ENCODE measurements around the gene GLYR1. TPM values are rescaled to one million over a fixed set of nuclear protein-coding genes. Genes with fewer than 3 reads are reported as not detected.

The GLYR1 gene
- total and polyA plus RNA-seq, 10 of the 15 experiments (the other 5 are each of a cell fraction or from before 2014, with no cell fraction given) = 7.3 to 90.2 (median 57.2) TPM

DNA sequence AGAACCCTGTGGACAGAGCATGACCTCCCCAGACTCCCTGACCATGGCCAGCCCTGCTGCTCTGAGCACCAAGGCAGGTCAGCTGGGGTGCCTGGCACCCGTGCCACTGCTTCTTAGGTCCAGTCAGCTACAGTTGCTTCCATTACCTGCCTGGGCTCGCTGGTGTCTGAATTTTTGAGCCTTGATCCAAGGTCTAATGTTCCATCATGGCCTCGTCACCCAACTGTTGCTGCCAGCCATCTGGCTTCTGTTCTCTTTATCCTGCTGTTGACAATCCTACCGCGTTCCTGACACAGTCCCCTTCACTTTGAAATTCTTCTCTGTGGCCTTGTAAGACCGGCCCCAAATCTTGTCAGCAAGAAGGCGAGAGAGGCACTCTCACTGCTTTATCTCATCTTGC lies 16.7 kb downstream of the GLYR1 start:
- Histone ChIP-seq H3K4me3 (no peak overlapping the region), H3K79me2 (ENCODE audit: control insufficient read depth, insufficient read depth, low read length) (no peaks in the 10 kb centered on the region), H3K9me3 (replicated peaks; ENCODE audit: control insufficient read depth, insufficient read depth, low read length) (no peaks in the 10 kb centered on the region), H3K36me3 (ENCODE audit: control insufficient read depth in 2 of 2, insufficient read depth in 2 of 2, low read length in 1 of 2) (peaks cover 30 to 39% of the 10 kb centered on the region in 2 experiments), H3K9ac (ENCODE audit: control insufficient read depth, insufficient read depth, low read length) (no peak overlapping the region), H2AFZ (ENCODE audit: control insufficient read depth, low read depth, low read length) (no peak overlapping the region), H3K4me2 (ENCODE audit: control insufficient read depth, insufficient read depth) (no peak overlapping the region), H3K27ac (ENCODE audit: control insufficient read depth, insufficient read depth) (no peak overlapping the region), H4K20me1 (ENCODE audit: control insufficient read depth, insufficient read depth) (no peaks in the 10 kb centered on the region), H3K4me1 (ENCODE audit: control insufficient read depth, insufficient read depth, low read length) (peaks cover 10% of the 10 kb centered on the region), H3K27me3 (replicated peaks in 1 of 2; ENCODE audit: control insufficient read depth in 2 of 2, insufficient read depth in 2 of 2, low read length in 1 of 2) (no peaks in the 10 kb centered on the region)
- ATAC-seq = no peak
- RAD21 ChIA-PET (ENCODE audit: unreplicated experiment) = no interaction called here
- POLR2A ChIA-PET = interaction anchor here (1.4 kb wide), 1 partner anchor 11 kb away, joined by 3 read pairs; no protein-coding TSS in a partner anchor
- FAIRE-seq = no peak
- no peak for DNase-seq (ENCODE audit: low read depth, low spot score)
- CTCF ChIA-PET = no interaction called here
- SMC1A ChIA-PET (ENCODE audit: uncharacterized antibody, unreplicated experiment) = interaction anchor here (1.8 kb wide), 1 partner anchor 28 kb away, joined by 5 read pairs; the partner anchor contains the start of gene ROGDI
- 88% methylated on average over 7 of the region's 7 CpGs for WGBS (ENCODE audit: insufficient coverage, insufficient replicate concordance, low lambda C conversion rate, missing lambda C conversion rate)
- TSS peak; percentile 14 for BruUV-seq (replicated peaks)
- intact Hi-C loops (cut with micrococcal nuclease; ENCODE audit: unreplicated experiment) (no loop called here), in situ Hi-C loops (cut with MboI) (no loop called here)
- TF ChIP-seq CHD1 (IDR thresholded peaks at IDR 0.05; ENCODE audit: low read depth, low read length) (no peak), NR2F1 (conservative IDR thresholded peaks at IDR 0.05) (no peak), CEBPB (IDR thresholded peaks at IDR 0.05; ENCODE audit: borderline replicate concordance in 1 of 2, low read depth in 2 of 2, low read length in 2 of 2) (no peak), HDGF (IDR thresholded peaks at IDR 0.05) (no peak), KAT2A (conservative IDR thresholded peaks at IDR 0.05; ENCODE audit: control insufficient read depth, low read depth, low read length) (no peak), MYC (IDR thresholded peaks at IDR 0.05; ENCODE audit: insufficient read depth, insufficient read length, insufficient replicate concordance, low read length, severe bottlenecking) (no peak), RAD51 (IDR thresholded peaks at IDR 0.05) (no peak), ZNF274 (IDR thresholded peaks at IDR 0.05; ENCODE audit: insufficient read depth, insufficient read length) (no peak), PAX5 (IDR thresholded peaks at IDR 0.05; ENCODE audit: borderline replicate concordance, low read depth, low read length) (no peak)
